SK-N-SH treated with all-trans-retinoic acid at 6 μM for 48 hours (cell line): ENCODE results near the gene MTF1.

Experiments used
- ARNTL ChIP-seq: fragments of 450-650 bp; formaldehyde crosslinking; IDR thresholded peaks from 2 replicates; pipeline ENCODE4 v1.5.0; 2020; ENCODE audit warnings: low read depth, mild to moderate bottlenecking, moderate library complexity, borderline replicate concordance
- CSDC2 ChIP-seq: fragments of 250-450 bp; sonication (Bioruptor Pico); IDR thresholded peaks from 2 replicates; pipeline ENCODE4 v1.5.0; 2020; ENCODE audit warnings: mild to moderate bottlenecking, moderate library complexity
- PATZ1 ChIP-seq: fragments of 250-450 bp; sonication (Bioruptor Pico); IDR thresholded peaks from 2 replicates; pipeline ENCODE4 v1.8.0; 2020; ENCODE audit warnings: mild to moderate bottlenecking, moderate library complexity, borderline replicate concordance
- POU6F1 ChIP-seq: fragments of 250-450 bp; sonication (Bioruptor Pico); IDR thresholded peaks from 2 replicates; pipeline ENCODE4 v1.8.0; 2021; ENCODE audit warnings: low read depth, mild to moderate bottlenecking, moderate library complexity, borderline replicate concordance
- RARB ChIP-seq: fragments of 250-450 bp; sonication (Bioruptor Pico); IDR thresholded peaks from 2 replicates; pipeline ENCODE4 v1.8.0; 2021; ENCODE audit warnings: mild to moderate bottlenecking, moderate library complexity
- TCF4 ChIP-seq: fragments of 250-450 bp; sonication (Bioruptor Pico); IDR thresholded peaks from 2 replicates; pipeline ENCODE4 v1.8.0; 2021; ENCODE audit warnings: mild to moderate bottlenecking, moderate library complexity, borderline replicate concordance
- TOX ChIP-seq: fragments of 250-450 bp; sonication (Bioruptor Pico); IDR thresholded peaks from 2 replicates; pipeline ENCODE4 v1.8.0; 2021; ENCODE audit warnings: mild to moderate bottlenecking, moderate library complexity, borderline replicate concordance

- TF ChIP-seq POU6F1 = no peak
- no peak for TF ChIP-seq RARB
- no peak for TF ChIP-seq PATZ1 (CRISPR knock-in tag)
- no peak for TF ChIP-seq CSDC2 (CRISPR knock-in tag)
- TF ChIP-seq TOX = no peak
- no peak for TF ChIP-seq ARNTL (CRISPR knock-in tag)
- no peak for TF ChIP-seq TCF4 (CRISPR knock-in tag)
These were observed 13.6 kb downstream of the MTF1 start for GRCh38 chr1:37845786-37846185.
